Measurements from ENCODE around the gene G6PC1.

Gene G6PC1

GRCh38 chr17:42937712-42938596, 37.4 kb downstream of the G6PC1 start:
- DNase-seq (ENCODE audit: low read depth in 1 of 2, low spot score in 1 of 2): no peak

- DNase-seq (ENCODE audit: low read depth in 1 of 2, low spot score in 1 of 2): no peak
These were observed 43.6 kb downstream of the G6PC1 start for GRCh38 chr17:42944211-42944610.

GRCh38 chr17:42946812-42947211, 46.2 kb downstream of the G6PC1 start:
- DNase-seq (ENCODE audit: low read depth in 1 of 2, low spot score in 1 of 2): no peak

- no peak for DNase-seq (ENCODE audit: low read depth in 1 of 2, low spot score in 1 of 2)
These were observed 49.6 kb downstream of the G6PC1 start for GRCh38 chr17:42950044-42950783.
